Kasumi-1 (cell line): ENCODE data around the gene HS1BP3.

Experiments
- DNase-seq, 2 experiments: peaks; one replicate each; lab custom pipeline; 2025; lab: John Stamatoyannopoulos, UW

The HS1BP3 gene

GRCh38 chr2:20599861-20600461, 50.9 kb downstream of the HS1BP3 start:
- no peak for DNase-seq

GRCh38 chr2:20599001-20599600, 51.8 kb downstream of the HS1BP3 start:
- DNase-seq, result no peak

DNA sequence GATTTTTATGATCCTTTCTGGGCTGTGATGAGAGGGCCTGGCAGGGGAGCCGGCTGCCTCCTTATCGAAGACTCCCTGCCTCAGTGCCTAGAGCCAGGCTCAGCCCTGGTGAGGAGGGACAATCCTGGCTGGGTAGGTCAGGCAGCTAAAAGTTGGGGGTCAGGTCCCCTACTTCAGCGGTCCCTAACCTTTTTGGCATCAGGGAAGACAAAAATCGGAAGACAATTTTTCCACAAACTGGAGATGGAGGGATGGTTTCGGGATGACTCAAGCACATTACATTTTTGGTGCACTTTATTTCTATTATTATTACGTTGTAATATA, 53.1 kb downstream of the HS1BP3 start:
- DNase-seq, result no peak

GRCh38 chr2:20596973-20597859, 53.7 kb downstream of the HS1BP3 start:
- DNase-seq, result no peak

- DNase-seq, result no peak
Measured at GRCh38 chr2:20596193-20596972, 54.5 kb downstream of the HS1BP3 start.

DNA sequence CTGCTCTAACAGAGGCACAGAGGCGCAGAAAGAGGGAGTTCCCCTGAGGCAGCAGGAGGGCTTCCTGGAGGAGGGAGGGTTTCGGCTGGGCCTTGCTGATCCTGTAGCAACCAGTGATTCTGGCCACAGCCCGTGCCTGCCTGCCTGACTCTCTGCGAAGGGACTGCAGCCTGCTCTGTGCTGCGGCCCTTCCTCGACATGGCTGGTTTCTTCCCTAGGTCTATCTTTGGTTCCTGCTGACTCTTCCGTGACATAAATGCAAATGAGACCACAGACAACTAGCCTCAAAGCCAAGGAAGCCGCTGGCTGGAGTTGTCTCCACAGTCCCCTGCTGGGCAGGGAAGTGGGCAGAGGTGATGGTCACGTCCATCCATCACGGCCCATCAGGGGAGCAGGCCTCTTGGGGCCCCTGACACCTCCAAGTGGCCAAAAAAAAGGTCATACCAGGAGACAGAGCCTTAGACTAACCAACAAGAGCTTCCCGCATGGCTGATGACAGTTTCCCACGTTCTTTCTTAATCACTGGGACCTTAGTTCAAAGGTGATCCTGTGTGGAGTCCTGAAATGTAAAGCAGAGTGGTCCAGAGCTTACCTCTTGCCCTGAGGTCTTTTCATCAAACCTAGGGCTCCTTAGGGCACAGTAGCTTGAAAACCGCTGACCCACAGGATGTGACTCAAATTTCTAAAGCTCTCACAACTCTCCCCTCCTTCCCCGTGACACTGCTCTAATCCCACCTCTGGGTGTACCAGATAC, 55.3 kb downstream of the HS1BP3 start:
- no peak for DNase-seq

DNA sequence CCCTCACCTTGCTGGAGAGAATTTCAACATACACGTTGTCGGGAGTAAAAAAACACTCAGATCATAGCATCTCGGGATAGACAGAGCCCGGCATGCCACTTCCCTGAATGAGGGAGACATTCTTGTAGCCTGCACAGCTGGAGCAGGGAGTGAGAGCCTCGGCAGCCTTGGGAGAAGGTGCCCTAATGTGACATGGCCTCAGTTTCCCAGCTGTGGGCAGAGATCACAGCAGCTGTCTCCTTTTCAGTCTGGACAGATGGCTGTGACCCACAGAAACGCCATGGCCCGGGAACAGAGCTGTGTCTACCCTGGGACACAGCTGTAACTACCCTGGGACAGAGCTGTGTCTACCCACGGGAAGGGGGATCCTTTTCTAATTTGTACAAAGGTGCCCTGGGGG, 55.9 kb downstream of the HS1BP3 start:
- no peak for DNase-seq

GRCh38 chr2:20594048-20594750, 56.7 kb downstream of the HS1BP3 start:
- DNase-seq, result no peak

- DNase-seq, result no peak
Measured at GRCh38 chr2:20593072-20594034, 57.5 kb downstream of the HS1BP3 start.

DNA sequence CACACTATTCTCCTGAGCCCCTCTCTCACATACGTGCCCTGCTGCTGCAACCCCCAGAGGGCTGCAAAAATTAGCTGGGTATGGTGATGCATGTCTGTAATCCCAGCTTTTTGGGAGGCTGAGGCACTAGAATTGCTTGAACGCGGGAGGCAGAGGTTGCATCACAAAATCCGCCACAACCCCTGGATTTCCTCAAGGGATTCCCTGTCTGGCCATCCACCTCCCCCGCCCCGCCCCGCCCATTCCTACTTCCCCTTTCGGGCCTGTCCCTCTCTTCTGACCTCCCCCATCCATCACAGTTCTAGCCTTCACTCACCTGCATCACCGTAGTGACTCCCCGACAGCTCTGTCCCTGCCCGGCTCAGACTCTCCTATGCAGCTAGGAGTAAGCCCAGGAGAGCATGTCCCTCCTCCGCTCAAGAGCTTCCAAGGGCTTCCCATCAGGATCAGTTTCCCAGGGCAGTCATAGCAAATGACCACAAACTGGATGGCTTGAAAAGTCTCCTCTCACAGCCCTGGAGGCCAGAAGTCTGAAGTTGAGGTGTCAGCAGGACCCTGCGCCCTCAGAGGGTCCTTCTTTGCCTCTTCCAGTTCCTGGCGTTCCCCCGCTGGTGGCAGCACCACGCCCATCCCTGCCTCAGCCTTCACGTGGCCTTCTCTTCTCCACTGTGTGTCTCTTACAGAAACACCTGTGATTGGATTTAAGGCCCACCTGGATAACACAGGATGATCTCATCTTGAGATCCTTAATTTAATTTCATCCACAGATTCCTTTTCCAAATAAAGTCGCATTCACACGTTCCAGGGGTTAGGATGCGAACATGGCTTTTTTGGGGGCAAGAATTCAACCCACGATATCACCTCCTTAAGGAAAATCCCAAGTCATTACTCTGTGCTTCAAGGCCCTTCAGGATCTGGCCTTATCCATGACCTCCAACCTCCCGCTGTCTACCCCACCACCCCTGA, 58.5 kb downstream of the HS1BP3 start:
- no peak for DNase-seq

GRCh38 chr2:20590704-20591515, 60.0 kb downstream of the HS1BP3 start:
- no peak for DNase-seq

DNA sequence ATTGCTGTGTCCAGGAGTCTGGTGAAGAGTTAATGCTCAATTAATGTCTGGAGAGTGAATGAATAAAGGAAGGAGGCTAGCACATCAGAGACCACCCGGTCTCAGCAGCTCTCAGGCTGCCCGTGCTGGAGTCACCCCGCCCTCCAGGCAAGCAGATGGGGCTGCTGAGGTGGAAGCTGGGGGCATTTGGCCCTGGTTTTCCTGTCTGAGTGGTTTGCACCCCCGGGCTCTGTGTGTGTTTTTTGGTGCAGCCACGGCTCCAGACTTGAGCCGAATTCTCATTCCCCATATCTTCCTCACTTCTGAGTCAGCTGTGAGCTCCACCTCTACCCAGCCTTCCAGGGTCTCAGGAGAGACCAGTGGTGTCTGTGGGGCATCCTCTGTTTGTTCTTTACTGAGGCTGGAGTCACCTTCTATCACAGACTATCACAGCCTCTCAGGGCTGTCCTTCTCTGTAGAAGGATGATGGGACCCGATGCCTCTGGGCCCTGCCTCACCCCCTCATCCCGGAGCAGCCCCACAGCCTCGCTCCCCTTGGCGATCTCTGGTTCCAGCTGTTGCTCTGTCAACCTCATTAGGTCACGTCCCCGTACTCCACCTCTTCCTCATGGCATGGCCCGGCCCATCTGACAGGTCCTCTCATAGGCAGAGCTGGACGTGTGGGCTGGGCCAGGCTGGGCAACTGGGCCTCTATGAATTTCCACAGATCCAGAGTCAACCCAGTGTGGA, 60.8 kb downstream of the HS1BP3 start:
- DNase-seq, result no peak

GRCh38 chr2:20588918-20589871, 61.7 kb downstream of the HS1BP3 start:
- DNase-seq, result no peak

DNA sequence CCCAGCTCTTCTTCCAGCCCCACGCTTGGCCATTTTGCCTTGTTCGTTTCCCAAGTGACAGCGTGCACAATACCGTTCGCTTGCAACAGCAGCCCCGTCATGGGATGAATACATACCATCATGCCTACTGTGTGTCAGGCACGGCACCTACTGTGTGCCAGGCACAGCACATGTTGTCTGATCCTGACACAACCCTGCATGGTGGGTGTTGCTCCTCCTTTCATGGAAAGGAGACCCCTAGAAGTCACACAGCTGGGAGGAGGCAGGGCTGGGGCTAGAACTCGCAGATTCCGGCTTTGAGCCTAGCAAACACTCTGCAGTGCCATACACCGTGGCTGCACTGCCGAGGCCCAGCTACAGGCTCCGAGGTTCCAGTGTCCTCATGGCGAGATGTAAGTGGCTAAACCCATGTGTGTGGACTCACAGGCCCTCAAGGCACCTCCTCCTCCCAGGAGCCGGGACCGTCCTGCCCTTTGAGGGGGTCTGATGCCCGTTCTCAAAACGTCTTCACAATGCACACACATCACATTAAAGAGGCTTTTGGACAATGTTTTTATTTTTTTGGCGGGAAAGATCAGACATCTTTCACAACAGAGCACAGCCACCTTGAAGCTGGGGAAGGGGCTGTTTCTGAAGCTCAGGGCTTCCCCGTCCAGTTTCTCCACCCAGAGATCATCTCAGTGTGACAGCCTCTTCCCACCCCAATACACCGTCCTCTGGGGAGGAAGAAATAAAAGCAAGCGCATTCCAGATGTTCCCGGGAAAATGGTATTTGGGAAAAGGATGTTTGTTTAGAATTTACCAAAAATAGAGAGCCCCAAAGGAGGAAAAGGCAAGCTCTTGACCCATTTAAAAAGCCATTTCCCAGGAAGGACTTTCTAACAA, 64.9 kb downstream of the HS1BP3 start:
- DNase-seq, result no peak

DNA sequence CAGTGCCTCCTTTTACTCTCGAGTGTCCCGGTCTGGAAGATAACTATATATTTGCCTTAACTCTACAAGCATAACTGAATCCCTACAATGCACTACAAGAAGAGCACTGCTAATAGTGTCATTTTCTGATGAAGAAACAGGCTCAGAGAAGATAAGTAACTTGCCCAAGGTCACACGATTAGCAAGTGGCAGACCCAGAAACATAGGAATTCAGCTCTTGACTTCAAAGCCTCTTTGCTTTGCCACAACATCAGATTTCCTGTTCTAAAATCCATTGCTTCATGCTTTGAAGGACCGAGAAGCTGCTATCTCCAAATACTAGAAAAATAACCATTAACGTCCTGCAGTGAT, 65.6 kb downstream of the HS1BP3 start:
- DNase-seq, result no peak
